ENCODE results near the gene EXOC6B.

GRCh38 chr2:72612614-72613160, 213.1 kb downstream of the EXOC6B start:
- TF ChIP-seq CTCF (IDR thresholded peaks at IDR 0.05), result no peak
- TF ChIP-seq POLR2A (IDR thresholded peaks at IDR 0.05), result no peak
